ENCODE data around the gene FRY.
A peak's percentile ranks its signal among the peaks of the same experiment; 100 is the strongest.

The FRY gene

DNA sequence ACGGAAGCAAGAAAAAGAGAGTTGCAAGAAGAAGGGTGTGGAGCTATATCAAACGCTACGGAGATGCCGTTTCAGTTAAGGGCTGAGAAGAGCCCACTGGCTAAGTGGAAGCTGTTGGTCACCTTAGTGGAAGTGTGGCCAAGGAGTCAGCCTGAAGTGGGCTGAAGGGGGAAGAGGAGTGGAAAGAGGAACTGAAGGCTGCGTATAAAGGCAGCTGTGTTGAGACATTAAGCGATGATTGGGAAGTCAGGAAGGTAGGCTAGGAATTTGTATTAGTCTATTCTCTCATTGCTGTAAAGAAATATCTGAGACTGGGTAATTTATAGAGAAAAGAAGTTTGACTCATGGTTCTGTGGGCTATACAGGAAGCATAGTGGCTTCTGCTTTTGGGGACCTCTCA lies 14.1 kb upstream of the FRY start:
- no peak for DNase-seq

DNA sequence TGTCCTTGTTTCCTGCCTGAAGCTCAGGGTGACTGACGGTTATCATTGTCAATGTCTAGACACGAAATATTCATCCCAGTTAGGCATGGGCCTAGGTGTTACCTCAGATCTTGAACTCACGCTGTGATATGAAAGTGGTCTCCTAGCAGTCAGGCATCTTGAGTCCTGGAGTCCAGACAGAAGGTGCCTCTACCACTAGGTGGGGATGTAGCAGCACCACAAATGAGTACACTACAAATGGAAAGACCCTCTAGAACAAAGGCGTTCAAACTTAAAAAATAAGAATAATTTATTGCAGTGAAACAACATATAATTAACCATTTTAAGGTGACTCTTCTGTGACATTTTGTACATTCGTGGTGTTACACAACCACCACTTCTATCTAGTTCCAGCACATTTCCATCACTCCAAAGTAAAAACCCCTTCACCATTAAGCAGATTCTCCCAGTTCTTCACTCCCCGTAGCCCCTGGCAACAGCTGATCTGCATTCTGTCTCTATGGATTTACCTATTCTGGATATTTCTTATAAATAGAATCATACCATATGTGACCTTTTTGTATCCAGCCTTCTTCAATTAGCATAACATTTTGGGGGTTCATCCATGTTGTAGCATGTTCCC lies 11.9 kb upstream of the FRY start:
- peak; percentile 53 for DNase-seq

DNA sequence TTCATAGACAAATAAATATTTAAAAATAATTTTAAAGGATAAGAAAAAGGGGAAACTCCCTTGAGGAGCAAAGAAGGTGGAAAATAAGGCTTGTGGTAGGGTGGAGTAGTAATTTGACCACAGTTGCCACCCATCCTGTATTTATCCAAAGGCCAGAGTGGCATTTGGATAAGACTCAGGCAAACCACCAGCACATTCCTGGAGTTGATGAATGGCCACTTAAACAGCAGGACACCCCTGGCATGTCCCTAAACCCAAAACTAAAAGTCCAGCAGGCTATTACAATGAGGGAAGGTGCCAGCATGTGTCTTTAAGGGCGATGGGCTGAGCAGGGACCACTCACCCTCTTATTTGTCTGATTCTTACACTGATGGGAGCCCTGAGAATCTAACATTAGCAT lies 9.8 kb upstream of the FRY start:
- no peak for DNase-seq

DNA sequence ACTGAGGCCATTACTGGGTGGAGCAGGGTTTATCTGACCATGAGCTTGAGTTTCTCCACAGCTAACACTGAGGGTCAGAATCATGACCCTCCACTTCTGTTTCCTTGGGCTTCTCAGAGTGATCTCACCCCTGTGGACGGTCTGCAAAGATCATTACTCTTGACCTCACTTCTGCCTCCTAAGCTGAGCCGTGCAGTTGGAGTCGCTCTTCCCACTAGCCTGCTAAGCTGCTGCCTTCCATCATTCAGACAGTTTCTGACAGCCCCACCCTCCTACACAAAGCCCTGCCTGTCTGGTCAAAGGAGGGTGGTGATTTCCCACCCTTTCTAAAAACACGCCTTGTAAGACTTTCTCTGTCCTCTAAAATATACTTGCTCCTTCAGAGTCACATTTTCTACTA lies 9.3 kb upstream of the FRY start:
- no peak for DNase-seq

DNA sequence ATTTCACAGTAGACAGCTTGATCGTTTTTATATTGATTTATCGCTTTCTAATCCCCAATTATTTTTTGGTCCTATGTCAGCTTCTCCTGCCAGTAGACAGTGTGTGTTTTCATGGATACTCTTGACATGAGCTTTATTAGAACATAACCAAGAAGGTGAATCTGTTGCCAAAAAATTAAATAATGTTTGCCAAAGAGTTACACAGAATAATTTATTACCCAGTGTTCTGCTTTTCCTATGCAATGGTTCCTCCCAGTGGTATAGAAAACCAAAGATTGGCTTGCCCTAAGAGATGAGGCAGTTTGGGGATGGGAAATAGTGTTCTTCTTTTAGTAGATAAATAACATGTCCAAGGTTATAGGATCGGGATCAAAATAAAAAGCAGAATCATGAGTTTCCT lies 8.5 kb upstream of the FRY start:
- DNase-seq = no peak

DNA sequence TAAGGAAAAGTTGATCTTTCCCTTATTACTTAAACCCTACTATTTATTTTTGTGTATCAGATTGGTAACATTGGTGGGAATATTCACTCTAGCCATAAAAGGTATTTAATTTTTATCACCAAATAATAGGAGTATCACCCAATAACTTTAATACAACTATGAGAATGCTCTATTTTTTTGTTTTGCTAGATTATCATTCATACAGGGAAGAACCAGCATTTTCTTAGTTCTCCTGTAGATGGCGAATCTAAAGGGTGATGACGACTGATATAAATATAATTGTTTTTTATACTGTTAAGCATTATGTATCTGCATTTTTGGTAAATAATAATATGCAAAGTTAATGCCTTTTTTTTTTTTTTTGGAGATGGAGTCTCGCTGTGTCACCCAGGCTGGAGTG lies 7.9 kb upstream of the FRY start:
- no peak for DNase-seq

DNA sequence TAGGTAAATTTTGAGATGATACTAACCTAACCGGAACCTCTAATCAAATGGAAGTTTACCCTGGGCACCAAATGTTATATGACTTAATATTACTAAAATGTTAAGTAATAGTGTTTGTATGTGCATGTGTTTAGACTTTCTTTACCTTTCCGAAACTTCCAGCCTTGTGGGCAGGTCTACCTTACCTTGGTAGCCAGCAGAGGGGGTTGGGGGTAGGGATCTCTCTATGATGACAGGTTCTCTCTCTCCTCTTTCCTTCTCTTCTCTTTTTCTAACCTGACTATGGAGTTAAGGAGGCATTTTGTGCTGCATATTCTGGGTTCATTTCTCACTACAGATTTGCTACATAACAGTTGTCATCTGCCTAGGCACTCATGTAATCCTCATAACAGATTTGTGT lies 6.8 kb upstream of the FRY start:
- DNase-seq = no peak

- peak; percentile 83 for DNase-seq
Observed at GRCh38 chr13:32025730-32026129, 5.8 kb upstream of the FRY start.

DNA sequence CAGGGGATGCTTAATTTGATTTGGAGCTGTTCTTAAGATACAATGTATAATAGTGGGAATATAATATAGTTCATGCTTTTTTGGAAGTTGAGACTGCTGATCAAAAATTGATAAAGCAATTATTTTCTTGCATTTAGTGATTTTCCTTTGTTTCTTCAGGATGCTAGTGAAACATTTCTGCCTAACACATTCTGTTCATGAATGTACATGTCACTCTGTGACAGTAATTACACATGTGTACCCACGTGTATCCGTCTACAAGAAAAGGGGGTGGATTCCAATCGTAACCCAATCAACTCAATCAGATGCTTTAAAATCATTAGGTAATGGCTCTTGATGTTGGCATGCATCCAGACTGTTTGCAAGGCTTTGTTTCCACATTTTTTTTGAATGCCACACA lies 5.0 kb upstream of the FRY start:
- DNase-seq = peak; percentile 61

- peak; percentile 94 for DNase-seq
Observed at GRCh38 chr13:32028711-32029110, 2.9 kb upstream of the FRY start.

DNA sequence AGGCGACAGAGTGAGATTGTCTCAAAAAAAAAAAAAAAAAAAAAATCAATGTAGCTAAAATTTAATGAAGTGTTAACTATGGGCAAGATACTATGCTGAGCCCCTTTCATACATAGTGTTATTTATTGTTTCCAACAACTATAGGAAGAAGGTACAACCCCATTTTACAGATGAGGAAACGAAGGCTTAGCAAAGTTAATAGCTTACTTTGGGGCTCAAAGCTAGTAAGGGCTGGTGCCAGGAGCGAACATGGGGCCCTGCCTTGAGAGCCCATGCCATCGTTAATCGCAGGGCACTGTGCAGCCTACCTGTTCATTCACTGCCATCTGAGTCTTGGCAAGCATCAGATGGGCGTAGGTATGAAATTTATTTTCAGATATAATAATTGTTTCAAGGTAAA lies 1.9 kb upstream of the FRY start:
- no peak for DNase-seq

DNA sequence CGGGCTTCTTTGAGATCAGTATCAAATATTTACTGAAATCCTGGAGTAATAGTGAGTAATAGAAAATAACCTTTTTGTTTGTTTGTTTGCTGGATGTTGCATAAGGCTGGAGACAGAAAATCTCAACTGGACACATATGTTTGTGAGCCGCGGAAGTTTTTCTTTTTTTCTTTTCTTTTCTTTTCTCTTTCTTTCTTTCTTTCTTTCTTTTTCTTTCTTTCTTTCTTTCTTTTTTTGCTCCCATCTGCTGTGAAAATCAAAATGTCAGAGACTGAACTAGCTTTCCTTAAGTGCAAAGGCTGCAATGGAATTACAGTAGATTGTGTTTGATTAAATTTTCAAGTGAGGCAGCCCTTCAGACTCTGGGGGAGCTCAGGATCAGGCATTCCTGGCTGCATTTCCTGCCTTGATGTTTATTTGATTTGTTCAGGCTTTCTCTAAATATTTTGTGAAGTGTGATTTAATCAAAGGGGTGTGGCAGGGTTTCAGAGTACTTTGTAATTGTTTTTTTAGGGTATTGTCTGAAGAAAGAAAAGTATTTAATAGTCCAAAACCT lies 319 bp downstream of the FRY start:
- peak; percentile 18 for DNase-seq

DNA sequence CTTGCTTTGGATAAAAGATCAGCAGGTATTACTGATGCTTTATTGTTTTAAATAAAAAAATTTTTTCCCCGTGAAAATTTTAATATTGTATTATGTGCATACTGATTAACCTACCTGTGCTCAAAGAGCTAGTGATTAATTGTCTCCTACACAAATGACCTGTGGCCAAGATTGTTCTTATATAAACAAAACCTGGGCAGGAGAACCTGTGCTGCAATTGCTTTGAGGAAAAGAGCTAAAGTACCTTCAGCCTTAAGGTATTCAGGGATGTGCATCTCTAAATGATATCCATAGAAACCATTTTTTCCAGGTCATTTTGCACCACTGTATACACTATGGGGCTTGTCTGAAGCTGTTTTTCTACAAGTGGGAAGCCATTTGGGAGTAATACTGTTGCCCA lies 1.2 kb downstream of the FRY start:
- peak; percentile 59 for DNase-seq

DNA sequence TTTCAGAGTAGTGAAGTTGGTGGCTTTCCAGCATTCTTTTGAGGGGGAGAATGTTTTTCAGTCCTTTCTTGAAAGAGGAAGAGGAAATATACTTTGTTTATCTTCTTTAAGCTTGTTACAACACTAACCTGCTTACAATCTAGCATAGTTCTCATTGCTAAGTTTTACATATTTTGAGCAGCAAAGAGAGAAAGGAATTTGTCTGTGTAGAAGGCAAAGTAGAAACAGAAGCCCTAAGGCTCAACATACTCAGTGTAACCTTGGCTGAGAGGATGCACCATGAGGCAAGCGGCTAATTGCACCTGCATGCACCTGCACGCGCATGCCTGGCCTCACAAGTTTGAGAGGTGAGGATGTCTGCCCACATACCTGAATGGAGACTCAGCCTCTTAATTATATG lies 2.2 kb downstream of the FRY start:
- DNase-seq = peak; percentile 83

DNA sequence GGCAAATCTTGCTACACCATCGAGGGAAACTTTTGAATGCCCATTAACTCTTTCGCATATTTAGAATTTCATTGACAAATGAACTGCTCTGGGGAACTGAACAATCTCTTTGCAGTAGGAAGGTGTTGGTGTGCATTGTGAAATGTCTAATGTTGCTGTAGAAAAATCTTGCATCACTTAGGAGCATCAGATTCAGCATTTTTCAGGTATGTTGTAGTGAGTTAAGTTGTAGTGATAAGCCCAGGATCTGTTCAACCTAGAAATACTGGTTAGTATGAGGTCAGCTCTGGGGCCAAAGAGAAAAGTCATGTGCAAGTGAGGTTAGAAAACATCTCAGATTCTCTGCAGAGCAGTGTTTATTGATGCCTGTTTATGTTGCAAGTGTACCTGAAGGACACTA lies 4.1 kb downstream of the FRY start:
- DNase-seq = no peak

GRCh38 chr13:32036126-32036695 lies 4.6 kb downstream of the FRY start:
- no peak for DNase-seq

GRCh38 chr13:32036757-32037156 lies 5.2 kb downstream of the FRY start:
- peak; percentile 65 for DNase-seq

DNA sequence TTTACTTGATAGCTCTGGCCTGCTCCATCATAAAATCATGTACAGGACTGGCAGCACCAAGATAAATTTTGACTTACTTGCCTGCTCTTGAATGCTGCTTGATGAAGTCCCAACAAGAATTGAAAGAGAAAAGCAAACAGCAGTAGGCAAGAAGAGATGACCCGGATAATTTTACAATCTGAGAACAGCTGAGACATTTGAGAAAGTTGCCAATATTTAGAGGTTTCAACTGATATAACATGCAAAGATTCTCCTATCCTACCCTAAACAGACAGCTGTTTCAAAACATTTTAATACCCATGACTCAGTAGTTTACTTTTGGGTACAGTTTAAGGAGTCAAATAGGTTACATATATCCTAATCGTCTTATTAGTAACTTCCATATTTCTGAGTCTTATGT lies 5.9 kb downstream of the FRY start:
- DNase-seq = no peak

DNA sequence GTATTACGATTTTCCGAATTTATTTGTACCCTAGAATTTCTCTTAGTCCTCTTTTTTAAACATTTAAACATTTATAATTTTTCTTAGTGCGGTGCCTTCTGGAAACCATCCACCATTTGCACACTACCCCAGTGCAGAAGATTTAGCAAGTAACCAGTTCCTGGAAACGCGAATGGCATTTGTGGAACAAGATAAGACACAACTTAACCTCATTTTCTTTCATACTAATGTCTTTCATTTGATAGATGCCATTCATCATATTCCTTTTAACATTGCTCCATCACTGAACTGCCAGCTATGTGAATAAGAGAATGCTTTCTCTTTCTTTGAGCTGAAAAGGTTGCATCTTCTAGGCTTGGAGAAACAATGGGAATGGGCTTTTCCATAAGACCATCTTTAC lies 6.8 kb downstream of the FRY start:
- no peak for DNase-seq

- DNase-seq = no peak
Observed at GRCh38 chr13:32039056-32039455, 7.5 kb downstream of the FRY start.

DNA sequence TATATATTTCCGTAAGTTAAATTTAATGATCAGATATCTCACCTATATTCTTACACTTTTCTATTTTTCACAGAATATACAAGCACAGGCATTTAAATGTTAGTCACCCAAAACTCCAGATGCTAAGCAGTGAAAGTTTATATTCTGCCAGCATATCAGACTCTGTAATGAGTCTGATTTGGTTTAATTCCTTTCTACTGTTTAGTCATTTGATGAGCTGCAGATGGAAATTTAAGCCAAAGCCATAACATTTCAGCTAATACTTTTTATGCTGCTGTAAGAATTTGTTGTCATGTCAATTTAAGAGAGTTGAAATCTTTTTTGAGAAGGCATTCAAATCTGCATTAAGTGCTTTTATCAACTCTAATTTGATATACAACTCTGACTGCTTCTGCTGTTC lies 8.0 kb downstream of the FRY start:
- DNase-seq = no peak

DNA sequence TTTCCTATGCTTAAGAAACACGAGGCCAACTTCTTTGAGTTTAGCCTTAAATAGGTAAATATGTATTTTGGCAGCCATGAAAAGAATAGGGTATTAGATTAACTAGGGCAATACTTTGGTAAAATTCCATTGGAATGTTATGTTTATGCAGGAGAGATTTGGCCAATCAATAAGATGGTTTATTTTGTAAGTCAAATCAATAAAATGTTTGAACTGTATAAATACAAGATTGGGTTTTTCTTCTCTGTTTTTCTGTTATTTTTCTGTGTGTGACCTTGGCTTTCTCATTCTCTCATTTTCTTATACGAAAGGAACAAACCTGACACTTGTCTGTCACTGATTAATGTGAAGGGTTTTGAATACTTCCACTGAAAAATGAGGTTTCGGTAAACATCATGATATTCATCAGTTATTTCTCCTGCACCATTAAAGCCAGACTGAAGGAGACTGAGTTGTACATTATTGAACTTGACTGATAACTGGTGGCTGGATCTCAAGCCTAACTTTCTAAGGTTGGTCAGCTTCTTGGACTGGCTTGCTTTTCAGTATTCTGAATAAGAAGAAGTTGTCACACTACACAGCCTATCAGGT lies 8.6 kb downstream of the FRY start:
- DNase-seq = no peak

- DNase-seq = no peak
Observed at GRCh38 chr13:32040689-32041088, 9.1 kb downstream of the FRY start.

GRCh38 chr13:32041429-32041828 lies 9.9 kb downstream of the FRY start:
- DNase-seq = no peak

GRCh38 chr13:32042551-32042950 lies 11.0 kb downstream of the FRY start:
- no peak for DNase-seq
